ENCODE data around the gene TPPP. TPM values are rescaled to one million over a fixed set of nuclear protein-coding genes. Genes with fewer than 3 reads are reported as not detected.

The TPPP gene
- total and polyA plus RNA-seq, 7 donors, result 0.60 to 15.5 (median 7.1) TPM

GRCh38 chr5:662751-663435 lies 30.3 kb downstream of the TPPP start:
- H3K27me3 ChIP-seq, result no peaks in the 10 kb centered on the region
- intact Hi-C loops (cut with DNase I), result no loop called here
- no peaks in the 10 kb centered on the region for H3K4me1 ChIP-seq
- TF ChIP-seq POLR2AphosphoS5 (IDR thresholded peaks at IDR 0.05) (no peak), POLR2A (IDR thresholded peaks at IDR 0.05) (no peak)
- 97 to 98% methylated on average over 56 of the region's 56 CpGs for WGBS, 2 donors
- no peak overlapping the region for H3K27ac ChIP-seq
- no peaks in the 10 kb centered on the region for H3K9me3 ChIP-seq
- peaks cover 21 to 65% (median 29%) of the 10 kb centered on the region in 4 donors for H3K36me3 ChIP-seq
- DNase-seq, result no peak
- H3K4me3 ChIP-seq, result no peak overlapping the region

GRCh38 chr5:661891-662750 lies 31.0 kb downstream of the TPPP start:
- DNase-seq, result no peak
- no peaks in the 10 kb centered on the region for H3K27me3 ChIP-seq
- H3K36me3 ChIP-seq, result peaks cover 21 to 65% (median 29%) of the 10 kb centered on the region in 4 donors
- WGBS, 2 donors, result 97% methylated on average over 53 of the region's 53 CpGs
- TF ChIP-seq POLR2AphosphoS5 (IDR thresholded peaks at IDR 0.05) (no peak), CTCF (IDR thresholded peaks at IDR 0.05) (no peak), POLR2A (IDR thresholded peaks at IDR 0.05) (no peak), EP300 (IDR thresholded peaks at IDR 0.05) (no peak)
- H3K9me3 ChIP-seq, result no peaks in the 10 kb centered on the region
- no peaks in the 10 kb centered on the region for H3K4me1 ChIP-seq
- intact Hi-C loops (cut with DNase I), result no loop called here
- H3K4me3 ChIP-seq, result no peak overlapping the region
- H3K27ac ChIP-seq, result no peak overlapping the region

GRCh38 chr5:660491-661030 lies 32.6 kb downstream of the TPPP start:
- peaks cover 21 to 65% (median 29%) of the 10 kb centered on the region in 4 donors for H3K36me3 ChIP-seq
- DNase-seq, result no peak
- TF ChIP-seq EP300 (IDR thresholded peaks at IDR 0.05) (no peak), CTCF (IDR thresholded peaks at IDR 0.05) (no peak), POLR2AphosphoS5 (IDR thresholded peaks at IDR 0.05) (no peak), POLR2A (IDR thresholded peaks at IDR 0.05) (no peak)
- no peak overlapping the region for H3K27ac ChIP-seq
- no peaks in the 10 kb centered on the region for H3K27me3 ChIP-seq
- no peak overlapping the region for H3K4me3 ChIP-seq
- no peaks in the 10 kb centered on the region for H3K9me3 ChIP-seq
- H3K4me1 ChIP-seq, result no peaks in the 10 kb centered on the region
- WGBS, 2 donors, result 96 to 97% methylated on average over 11 of the region's 11 CpGs
- intact Hi-C loops (cut with DNase I), result no loop called here

GRCh38 chr5:659496-660263 lies 33.5 kb downstream of the TPPP start:
- WGBS, 2 donors, result 95 to 97% methylated on average over 16 of the region's 16 CpGs
- H3K4me1 ChIP-seq, result no peaks in the 10 kb centered on the region
- peak; percentile 42 for DNase-seq
- H3K36me3 ChIP-seq, result peaks cover 14 to 58% (median 26%) of the 10 kb centered on the region in 4 donors
- H3K27me3 ChIP-seq, result no peaks in the 10 kb centered on the region
- intact Hi-C loops (cut with DNase I), result no loop called here
- no peak overlapping the region for H3K27ac ChIP-seq
- TF ChIP-seq POLR2A (IDR thresholded peaks at IDR 0.05) (no peak), EP300 (IDR thresholded peaks at IDR 0.05) (no peak), POLR2AphosphoS5 (IDR thresholded peaks at IDR 0.05) (no peak), CTCF (IDR thresholded peaks at IDR 0.05) (no peak)
- no peaks in the 10 kb centered on the region for H3K9me3 ChIP-seq
- no peak overlapping the region for H3K4me3 ChIP-seq
